Left cardiac atrium (tissue), 4 donors: ENCODE data around the gene BOLA1. TPM values are rescaled to one million over a fixed set of nuclear protein-coding genes. Genes with fewer than 3 reads are reported as not detected.
"Not testable (repeated sequence)": the region's sequence is repeated elsewhere in the genome, so short reads cannot be mapped to it uniquely, and the experiment has no call there.

Experiments
- ATAC-seq, 2 donors: fragments of 200-7000 bp; cut with Tn5 transposase; one replicate each; pipeline ENCODE4 v1.9.1; 2020; ENCODE audit warnings: mild to moderate bottlenecking in 2 of 2, moderate library complexity in 2 of 2
- DNase-seq: peaks from one replicate; pipeline ENCODE4 v3.0.0-alpha.2; 2020
- intact Hi-C, 2 donors: fragments of 100-400 bp; cut with DNase I; formaldehyde crosslinking; loops; one replicate each; pipeline versions ENCODE4 v1.14.1 to v1.15.1; 2022 to 2023
- total RNA-seq, 2 donors: library from RNA; stranded (reverse); fragmentation: NEBNext Ultra II Directional; extraction: Animal tissue kit (Norgen Biotek cat#: 25700); gene quantifications; one replicate each; pipeline ENCODE4 v1.2.1, GENCODE V29; 2021
- donor health status: DM: no; HTN: yes; CAD: no.
- donor health status: DM: no; HTN: yes; CAD: no; lungs with severe emphysema.
- donor health status: DM: yes; HTN: yes; CAD: no.
- donor health status: Dilated cardiomyopathy.

BOLA1 gene
- total RNA-seq, 2 donors from 2014 or later = 13.0 to 16.0 TPM

- DNase-seq (peak; percentile 36), ATAC-seq (peak; percentile 2 to 3)
- intact Hi-C loops = not testable (repeated sequence)
These were observed 13.3 kb upstream of the BOLA1 start for GRCh38 chr1:149886121-149886395.

GRCh38 chr1:149886396-149887195 lies 12.8 kb upstream of the BOLA1 start:
- intact Hi-C loops = no loop called here
- ATAC-seq = peak; percentile 86 to 87
- DNase-seq = peak; percentile 85

GRCh38 chr1:149887196-149887455 lies 12.2 kb upstream of the BOLA1 start:
- ATAC-seq, intact Hi-C loops, DNase-seq: not testable (repeated sequence)

GRCh38 chr1:149887456-149888246 lies 11.7 kb upstream of the BOLA1 start:
- DNase-seq = peak; percentile 75
- intact Hi-C loops = no loop called here
- ATAC-seq = peak; percentile 71 to 73

- intact Hi-C loops = no loop called here
- ATAC-seq (peak; percentile 25 to 28), DNase-seq (peak; percentile 81)
These were observed 10.9 kb upstream of the BOLA1 start for GRCh38 chr1:149888247-149888998.

GRCh38 chr1:149888999-149889289 lies 10.4 kb upstream of the BOLA1 start:
- intact Hi-C loops = no loop called here
- peak; percentile 63 for DNase-seq
- ATAC-seq = no peak

- ATAC-seq = no peak
- DNase-seq = no peak
- intact Hi-C loops = no loop called here
These were observed 2.8 kb upstream of the BOLA1 start for GRCh38 chr1:149896575-149896974.

GRCh38 chr1:149903836-149904491 lies 4.6 kb downstream of the BOLA1 start:
- intact Hi-C loops = no loop called here
- DNase-seq = no peak
- ATAC-seq = no peak

- no peak for DNase-seq
- ATAC-seq = no peak
- intact Hi-C loops = no loop called here
These were observed 7.3 kb downstream of the BOLA1 start for GRCh38 chr1:149906570-149907075.

- ATAC-seq = no peak
- intact Hi-C loops = no loop called here
- DNase-seq = no peak
These were observed 15.2 kb downstream of the BOLA1 start for GRCh38 chr1:149914545-149914944.

- intact Hi-C loops = no loop called here
- ATAC-seq (no peak), DNase-seq (no peak)
These were observed 16.2 kb downstream of the BOLA1 start for GRCh38 chr1:149915429-149916192.

- DNase-seq = no peak
- no peak for ATAC-seq
- intact Hi-C loops = no loop called here
These were observed 17.0 kb downstream of the BOLA1 start for GRCh38 chr1:149916193-149916897.

GRCh38 chr1:149916898-149917252 lies 17.5 kb downstream of the BOLA1 start:
- DNase-seq (no peak), ATAC-seq (no peak)
- intact Hi-C loops = no loop called here

GRCh38 chr1:149917571-149918144 lies 18.3 kb downstream of the BOLA1 start, which contains the start of gene SV2A:
Gene SV2A (minus strand): TSS chr1:149917844. CDS start chr1:149913840, 4,004 bp downstream.
- DNase-seq (no peak), ATAC-seq (peak; percentile 70 to 71)
- intact Hi-C loops = no loop called here

- intact Hi-C loops = no loop called here
- ATAC-seq (no peak), DNase-seq (no peak)
These were observed 24.3 kb downstream of the BOLA1 start for GRCh38 chr1:149923626-149924025.

- intact Hi-C loops = no loop called here
- ATAC-seq (no peak), DNase-seq (no peak)
These were observed 26.0 kb downstream of the BOLA1 start for GRCh38 chr1:149925345-149925744.

- DNase-seq = no peak
- no peak for ATAC-seq
- intact Hi-C loops = no loop called here
These were observed 26.4 kb downstream of the BOLA1 start for GRCh38 chr1:149925751-149926150.

GRCh38 chr1:149926296-149926695 lies 26.9 kb downstream of the BOLA1 start:
- intact Hi-C loops = no loop called here
- DNase-seq (no peak), ATAC-seq (no peak)
